ENCODE data around the gene LRIT1.

The LRIT1 gene

GRCh38 chr10:84190621-84191020 lies 50.7 kb downstream of the LRIT1 start:
- no peak overlapping the region for H3K4me3 ChIP-seq (ENCODE audit: low read depth, low read length, poor library complexity, severe bottlenecking)
- 0 out of 2 replicates have a peak, but pooled peaks cover 10% of the 10 kb centered on the region for H3K27me3 ChIP-seq (ENCODE audit: insufficient read depth, low read length)
- H2AFZ ChIP-seq (ENCODE audit: low read length), result no peak overlapping the region
- H3K79me2 ChIP-seq (ENCODE audit: insufficient read depth, low read length), result no peaks in the 10 kb centered on the region
- H4K20me1 ChIP-seq (ENCODE audit: insufficient read depth, low read length), result no peaks in the 10 kb centered on the region
- H3K9me2 ChIP-seq (ENCODE audit: low read depth, low read length), result no peaks in the 10 kb centered on the region
- no peak overlapping the region for H3K4me2 ChIP-seq (ENCODE audit: low read length)
- peaks cover 6% of the 10 kb centered on the region for H3K4me1 ChIP-seq (ENCODE audit: insufficient read depth, low read length, severe bottlenecking)
- no peak overlapping the region for H3K27ac ChIP-seq (ENCODE audit: low read depth, low read length, poor library complexity, severe bottlenecking)
- no peaks in the 10 kb centered on the region for H3F3A ChIP-seq (ENCODE audit: insufficient read depth, low read length)
- no peaks in the 10 kb centered on the region for H3K9me3 ChIP-seq (ENCODE audit: low read length)
- TF ChIP-seq EZH2 (IDR thresholded peaks at IDR 0.05; ENCODE audit: borderline replicate concordance, low read length), result no peak
- no peak for TF ChIP-seq CTCF (IDR thresholded peaks at IDR 0.05; ENCODE audit: low read length)
- H3K36me3 ChIP-seq (ENCODE audit: insufficient read depth, low read length), result no peaks in the 10 kb centered on the region
- no peak overlapping the region for H3K9ac ChIP-seq (ENCODE audit: low read length)

GRCh38 chr10:84188815-84189214 lies 52.5 kb downstream of the LRIT1 start:
- Histone ChIP-seq H4K20me1 (ENCODE audit: insufficient read depth, low read length) (no peaks in the 10 kb centered on the region), H3K36me3 (ENCODE audit: insufficient read depth, low read length) (no peaks in the 10 kb centered on the region), H3K4me1 (ENCODE audit: insufficient read depth, low read length, severe bottlenecking) (peaks cover 10% of the 10 kb centered on the region), H3K9me2 (ENCODE audit: low read depth, low read length) (no peaks in the 10 kb centered on the region), H3K4me2 (ENCODE audit: low read length) (no peak overlapping the region), H2AFZ (ENCODE audit: low read length) (no peak overlapping the region), H3K79me2 (ENCODE audit: insufficient read depth, low read length) (no peaks in the 10 kb centered on the region), H3K9me3 (ENCODE audit: low read length) (no peaks in the 10 kb centered on the region), H3K9ac (ENCODE audit: low read length) (no peak overlapping the region), H3K4me3 (ENCODE audit: low read depth, low read length, poor library complexity, severe bottlenecking) (no peak overlapping the region), H3F3A (ENCODE audit: insufficient read depth, low read length) (no peaks in the 10 kb centered on the region), H3K27ac (ENCODE audit: low read depth, low read length, poor library complexity, severe bottlenecking) (no peak overlapping the region), H3K27me3 (ENCODE audit: insufficient read depth, low read length) (0 out of 2 replicates have a peak, but pooled peaks cover 4% of the 10 kb centered on the region)
- TF ChIP-seq CTCF (IDR thresholded peaks at IDR 0.05; ENCODE audit: low read length) (no peak), EZH2 (IDR thresholded peaks at IDR 0.05; ENCODE audit: borderline replicate concordance, low read length) (no peak)

- Histone ChIP-seq H3K9me2 (ENCODE audit: low read depth, low read length) (no peaks in the 10 kb centered on the region), H3K27ac (ENCODE audit: low read depth, low read length, poor library complexity, severe bottlenecking) (no peak overlapping the region), H3K9ac (ENCODE audit: low read length) (no peak overlapping the region), H3F3A (ENCODE audit: insufficient read depth, low read length) (no peaks in the 10 kb centered on the region), H3K9me3 (ENCODE audit: low read length) (no peaks in the 10 kb centered on the region), H3K27me3 (ENCODE audit: insufficient read depth, low read length) (no peaks in the 10 kb centered on the region), H3K36me3 (ENCODE audit: insufficient read depth, low read length) (no peaks in the 10 kb centered on the region), H3K79me2 (ENCODE audit: insufficient read depth, low read length) (no peaks in the 10 kb centered on the region), H3K4me2 (ENCODE audit: low read length) (no peak overlapping the region), H4K20me1 (ENCODE audit: insufficient read depth, low read length) (no peaks in the 10 kb centered on the region), H3K4me3 (ENCODE audit: low read depth, low read length, poor library complexity, severe bottlenecking) (no peak overlapping the region), H2AFZ (ENCODE audit: low read length) (no peak overlapping the region), H3K4me1 (ENCODE audit: insufficient read depth, low read length, severe bottlenecking) (peaks cover 9% of the 10 kb centered on the region)
- no peak for TF ChIP-seq EZH2 (IDR thresholded peaks at IDR 0.05; ENCODE audit: borderline replicate concordance, low read length)
- TF ChIP-seq CTCF (IDR thresholded peaks at IDR 0.05; ENCODE audit: low read length), result no peak
Observed at GRCh38 chr10:84185526-84186175, 55.7 kb downstream of the LRIT1 start.
